HCT116 (cell line): ENCODE measurements around the gene FGF14. TPM values are rescaled to one million over a fixed set of nuclear protein-coding genes. Genes with fewer than 3 reads are reported as not detected.

Source experiments
- ATAC-seq: fragments of 200-7000 bp; cut with Tn5 transposase; 2 replicates; pipeline ENCODE4 v1.9.1; 2020; ENCODE audit warnings: mild to moderate bottlenecking, moderate library complexity
- BruUV-seq: library from RNA; stranded (reverse); fragments of 400-500 nt; replicated peaks from 2 replicates; lab custom pipeline; 2021; lab: Mats Ljungman, UMichigan
- CTCF ChIA-PET: fragments of 300-600 bp; sonication (Branson Sonifier 250); formaldehyde crosslinking; loops from one replicate; lab custom pipeline; 2021; ENCODE audit warnings: antibody characterized with exemption; lab: Charles Lee
- POLR2A ChIA-PET: fragments of 300-600, 350-600 bp; sonication (Branson Sonifier 250); formaldehyde crosslinking; loops from one replicate; lab custom pipeline; 2021; ENCODE audit warnings: antibody characterized with exemption; lab: Charles Lee
- RAD21 ChIA-PET, 2 experiments: fragments of 300-600 bp; sonication (Branson Sonifier 250); formaldehyde crosslinking; loops; one replicate each; lab custom pipeline; 2023; ENCODE audit warnings: low total read pairs in 2 of 2; ENCODE audit not compliant: uncharacterized antibody in 2 of 2, unreplicated experiment in 2 of 2, low non-redundant PET in 1 of 2; lab: Charles Lee
- DNase-seq: peaks from one replicate; pipeline ENCODE4 v3.0.0-alpha.2; 2010; ENCODE audit warnings: low read depth, low spot score
- H2AFZ ChIP-seq: fragments of 200-600 bp; shearing (Covaris generic), sonication (generic); 2 replicates; pipeline ENCODE4 v1.6.1; 2017; ENCODE audit warnings: low read depth, mixed run types, mixed read lengths, antibody characterized with exemption, low read length; ENCODE audit not compliant: poor library complexity, severe bottlenecking
- H3K27ac ChIP-seq: 2 replicates; pipeline ENCODE4 v1.5.1; 2012; ENCODE audit warnings: low read depth, low read length
- H3K27me3 ChIP-seq: fragments of 200-600 bp; sonication (generic); 2 replicates; pipeline ENCODE4 v1.6.1; 2016; ENCODE audit warnings: mixed run types, low read length, mixed read lengths; ENCODE audit not compliant: insufficient read depth
- H3K36me3 ChIP-seq, 2 experiments: fragments of 200-500 bp in 1 of 2; fragments of 200-600 bp in 1 of 2; sonication (Bioruptor generic) in 1 of 2; sonication (generic) in 1 of 2; 2 replicates each; pipeline versions ENCODE4 v1.5.1 to v1.6.1; 2014 to 2016; ENCODE audit warnings: low read length in 2 of 2, inconsistent platforms in 1 of 2, mixed read lengths in 1 of 2, mixed run types in 1 of 2; ENCODE audit not compliant: insufficient read depth in 2 of 2, control insufficient read depth in 1 of 2
- H3K4me1 ChIP-seq, 2 experiments: fragments of 200-600 bp in 1 of 2; sonication (generic) in 1 of 2; 2 replicates each; pipeline versions ENCODE4 v1.5.1 to v1.6.1; 2012 to 2017; ENCODE audit warnings: low read length in 2 of 2, inconsistent platforms in 1 of 2, mild to moderate bottlenecking in 1 of 2, mixed read lengths in 1 of 2, mixed run types in 1 of 2, moderate library complexity in 1 of 2; ENCODE audit not compliant: insufficient read depth in 2 of 2, control insufficient read depth in 1 of 2
- H3K4me2 ChIP-seq: fragments of 200-600 bp; sonication (generic); 2 replicates; pipeline ENCODE4 v1.6.1; 2017; ENCODE audit warnings: mixed run types, low read length, mixed read lengths
- H3K4me3 ChIP-seq, 2 experiments: fragments of 200-600 bp in 1 of 2; sonication (generic) in 1 of 2; replicated peaks in 1 of 2; 2 replicates each; pipeline ENCODE4 v1.5.1; 2011 to 2016; ENCODE audit warnings: low read length in 2 of 2, control low read depth in 1 of 2, low read depth in 1 of 2, mild to moderate bottlenecking in 1 of 2, mixed read lengths in 1 of 2, mixed run types in 1 of 2
- H3K79me2 ChIP-seq: fragments of 200-600 bp; sonication (generic); 2 replicates; pipeline ENCODE4 v1.6.1; 2017; ENCODE audit warnings: mild to moderate bottlenecking, mixed run types, low read length, moderate library complexity, mixed read lengths; ENCODE audit not compliant: insufficient read depth
- H3K9ac ChIP-seq: fragments of 200-600 bp; sonication (generic); 2 replicates; pipeline ENCODE4 v1.6.1; 2016; ENCODE audit warnings: low read length, mixed read lengths
- H3K9me2 ChIP-seq: fragments of 200-600 bp; sonication (generic), shearing (Covaris generic); 2 replicates; pipeline ENCODE4 v1.6.1; 2017; ENCODE audit warnings: mixed run types, mild to moderate bottlenecking, moderate library complexity; ENCODE audit not compliant: insufficient read depth
- H3K9me3 ChIP-seq, 2 experiments: fragments of 200-500 bp in 1 of 2; fragments of 200-600 bp in 1 of 2; sonication (Bioruptor generic) in 1 of 2; sonication (generic) in 1 of 2; 2 replicates each; pipeline ENCODE4 v1.6.1; 2014 to 2017; ENCODE audit warnings: low read length in 2 of 2, mixed read lengths in 2 of 2, inconsistent platforms in 1 of 2, low read depth in 1 of 2, mild to moderate bottlenecking in 1 of 2, mixed run types in 1 of 2, moderate library complexity in 1 of 2; ENCODE audit not compliant: control insufficient read depth in 1 of 2, insufficient read depth in 1 of 2
- H4K20me1 ChIP-seq: fragments of 200-600 bp; sonication (generic), shearing (Covaris generic); 2 replicates; pipeline ENCODE4 v1.6.1; 2017; ENCODE audit warnings: mixed run types, mild to moderate bottlenecking, moderate library complexity; ENCODE audit not compliant: insufficient read depth
- CBX3 ChIP-seq: IDR thresholded peaks from 2 replicates; pipeline ENCODE4 v1.6.1; 2012; ENCODE audit warnings: low read depth
- ELF1 ChIP-seq: IDR thresholded peaks from 2 replicates; pipeline ENCODE4 v1.6.1; 2012; ENCODE audit warnings: low read depth, borderline replicate concordance
- EZH2phosphoT487 ChIP-seq: fragments of 200-600 bp; IDR thresholded peaks from 2 replicates; pipeline ENCODE4 v1.6.1; 2018; ENCODE audit warnings: antibody characterized with exemption, borderline replicate concordance
- JUND ChIP-seq: IDR thresholded peaks from 2 replicates; pipeline ENCODE4 v1.6.1; 2012
- POLR2A ChIP-seq: IDR thresholded peaks from 2 replicates; pipeline ENCODE4 v1.7.0; 2011; ENCODE audit warnings: borderline replicate concordance; ENCODE audit not compliant: insufficient read depth, insufficient read length; ENCODE audit errors: extremely low read depth
- RAD21 ChIP-seq: IDR thresholded peaks from 2 replicates; pipeline ENCODE4 v1.6.1; 2012; ENCODE audit warnings: low read depth, mild to moderate bottlenecking
- SIN3A ChIP-seq: IDR thresholded peaks from 2 replicates; pipeline ENCODE4 v1.6.1; 2012; ENCODE audit warnings: low read depth
- SP1 ChIP-seq: IDR thresholded peaks from 2 replicates; pipeline ENCODE4 v1.6.1; 2012; ENCODE audit warnings: low read depth
- TCF7L2 ChIP-seq: IDR thresholded peaks from 2 replicates; pipeline ENCODE4 v1.7.0; 2011; ENCODE audit warnings: borderline replicate concordance, inconsistent platforms; ENCODE audit not compliant: insufficient read depth, insufficient read length; ENCODE audit errors: extremely low read depth
- YY1 ChIP-seq: IDR thresholded peaks from 2 replicates; pipeline ENCODE4 v1.6.1; 2011; ENCODE audit warnings: low read length, low read depth, moderate library complexity, mild to moderate bottlenecking; ENCODE audit not compliant: insufficient replicate concordance; ENCODE audit errors: extremely low read depth
- ZNF274 ChIP-seq: fragments of 200-500 bp; sonication (Bioruptor generic); IDR thresholded peaks from 2 replicates; pipeline ENCODE4 v1.6.1; 2014; ENCODE audit warnings: mild to moderate bottlenecking, low read depth, low read length, inconsistent platforms
- intact Hi-C: fragments of 100-400 bp; cut with micrococcal nuclease; formaldehyde crosslinking; loops from 2 replicates; pipeline ENCODE4 v1.10.0; 2022
- total RNA-seq: library from RNA; stranded (reverse); gene quantifications from one replicate; pipeline ENCODE4 v1.2.1, GENCODE V29; 2021; ENCODE audit not compliant: unreplicated experiment
- TF ChIP-seq, protein P1 (sequence below): IDR thresholded peaks from 2 replicates; pipeline ENCODE4 v1.6.1; 2012; ENCODE audit warnings: low read depth
- TF ChIP-seq, protein P2 (sequence below): IDR thresholded peaks from 2 replicates; pipeline ENCODE4 v1.6.1; 2012
- TF ChIP-seq, protein P3 (sequence below): IDR thresholded peaks from 2 replicates; pipeline ENCODE4 v1.6.1; 2011; ENCODE audit warnings: mild to moderate bottlenecking, low read length, moderate library complexity; ENCODE audit not compliant: insufficient replicate concordance; ENCODE audit errors: extremely low read depth

FGF14 gene
- total RNA-seq, 1 experiment from 2014 or later: not detected

DNA sequence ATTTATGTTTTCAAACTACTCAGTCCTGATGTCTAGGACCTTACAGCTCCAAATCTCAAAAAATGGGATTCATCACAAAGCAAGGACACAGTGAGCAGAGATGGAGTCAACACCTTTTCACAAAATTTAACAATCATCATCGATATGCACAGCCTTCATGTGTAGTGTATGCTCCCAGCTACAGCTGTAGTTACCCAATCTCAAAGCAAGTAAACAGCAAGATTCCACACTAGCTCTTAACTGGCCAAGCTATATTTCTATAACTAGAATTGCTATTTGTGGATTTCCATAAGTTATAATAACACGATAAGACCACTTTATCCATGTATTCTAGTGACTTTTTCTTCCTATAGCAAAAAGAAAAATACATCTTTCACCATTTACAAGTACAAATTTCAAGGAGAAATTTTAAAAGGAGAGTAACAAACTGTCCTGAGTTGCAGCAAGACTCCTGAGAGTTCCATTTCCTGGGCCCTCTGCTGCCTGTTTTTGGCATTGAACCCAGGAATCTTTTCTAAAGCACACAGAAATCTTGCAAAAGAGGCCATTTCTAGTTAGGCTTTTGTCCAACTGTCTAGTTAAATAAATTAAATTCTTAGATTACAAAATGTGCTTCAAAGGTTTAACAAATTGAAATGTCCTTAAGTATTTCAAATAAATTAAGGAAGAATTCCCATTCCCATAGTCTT, 460.6 kb downstream of the FGF14 start:
- TF ChIP-seq TCF7L2: no peak
- TF ChIP-seq YY1: no peak
- no peak for TF ChIP-seq ZNF274
- no peak for TF ChIP-seq CBX3
- no peak for TF ChIP-seq RAD21
- no peak for TF ChIP-seq JUND
- no peak for TF ChIP-seq POLR2A
- no peak for TF ChIP-seq SP1
- no peak overlapping the region for H3K4me3 ChIP-seq

DNA sequence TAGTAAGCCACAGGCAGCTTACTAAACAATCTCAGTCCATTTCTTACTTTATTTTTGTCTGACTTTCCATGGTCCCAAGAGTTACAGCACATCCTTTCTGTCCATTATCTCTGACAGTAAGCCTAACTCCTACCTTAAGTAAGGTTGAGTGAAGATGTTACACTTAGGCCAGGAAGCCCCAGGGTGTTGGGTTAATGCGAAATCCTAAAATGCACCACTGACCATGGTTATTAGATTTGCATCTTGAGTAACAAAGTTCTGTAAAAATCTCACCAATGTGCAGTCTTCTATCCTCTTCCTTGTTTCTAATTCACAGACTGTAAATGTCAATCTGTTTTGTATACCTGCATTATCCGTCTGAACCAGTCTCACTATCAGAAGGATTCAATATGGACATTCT, 462.5 kb downstream of the FGF14 start:
- ChIA-PET CTCF (interaction anchor here (1.2 kb wide), 1 partner anchor 154 kb away, joined by 4 read pairs; no protein-coding TSS in a partner anchor), POLR2A (no interaction called here), RAD21 (no interaction called here)
- Histone ChIP-seq H3K4me1 (no peaks in the 10 kb centered on the region), H4K20me1 (no peaks in the 10 kb centered on the region), H3K9me3 (peaks cover 0 to 6% of the 10 kb centered on the region in 2 experiments; a peak in 1 of 4 replicates), H3K79me2 (no peaks in the 10 kb centered on the region), H3K4me3 (no peak overlapping the region), H2AFZ (no peak overlapping the region), H3K9ac (no peak overlapping the region), H3K4me2 (no peak overlapping the region), H3K9me2 (no peaks in the 10 kb centered on the region), H3K36me3 (no peaks in the 10 kb centered on the region), H3K27me3 (no peaks in the 10 kb centered on the region), H3K27ac (no peak overlapping the region)
- intact Hi-C loops: no loop called here
- ATAC-seq: no peak
- BruUV-seq: no TSS peak
- DNase-seq: no peak
- TF ChIP-seq RAD21 (no peak), EZH2phosphoT487 (no peak), POLR2A (no peak), SIN3A (no peak), JUND (no peak), ELF1 (no peak)
- TF ChIP-seq, protein P1, sequence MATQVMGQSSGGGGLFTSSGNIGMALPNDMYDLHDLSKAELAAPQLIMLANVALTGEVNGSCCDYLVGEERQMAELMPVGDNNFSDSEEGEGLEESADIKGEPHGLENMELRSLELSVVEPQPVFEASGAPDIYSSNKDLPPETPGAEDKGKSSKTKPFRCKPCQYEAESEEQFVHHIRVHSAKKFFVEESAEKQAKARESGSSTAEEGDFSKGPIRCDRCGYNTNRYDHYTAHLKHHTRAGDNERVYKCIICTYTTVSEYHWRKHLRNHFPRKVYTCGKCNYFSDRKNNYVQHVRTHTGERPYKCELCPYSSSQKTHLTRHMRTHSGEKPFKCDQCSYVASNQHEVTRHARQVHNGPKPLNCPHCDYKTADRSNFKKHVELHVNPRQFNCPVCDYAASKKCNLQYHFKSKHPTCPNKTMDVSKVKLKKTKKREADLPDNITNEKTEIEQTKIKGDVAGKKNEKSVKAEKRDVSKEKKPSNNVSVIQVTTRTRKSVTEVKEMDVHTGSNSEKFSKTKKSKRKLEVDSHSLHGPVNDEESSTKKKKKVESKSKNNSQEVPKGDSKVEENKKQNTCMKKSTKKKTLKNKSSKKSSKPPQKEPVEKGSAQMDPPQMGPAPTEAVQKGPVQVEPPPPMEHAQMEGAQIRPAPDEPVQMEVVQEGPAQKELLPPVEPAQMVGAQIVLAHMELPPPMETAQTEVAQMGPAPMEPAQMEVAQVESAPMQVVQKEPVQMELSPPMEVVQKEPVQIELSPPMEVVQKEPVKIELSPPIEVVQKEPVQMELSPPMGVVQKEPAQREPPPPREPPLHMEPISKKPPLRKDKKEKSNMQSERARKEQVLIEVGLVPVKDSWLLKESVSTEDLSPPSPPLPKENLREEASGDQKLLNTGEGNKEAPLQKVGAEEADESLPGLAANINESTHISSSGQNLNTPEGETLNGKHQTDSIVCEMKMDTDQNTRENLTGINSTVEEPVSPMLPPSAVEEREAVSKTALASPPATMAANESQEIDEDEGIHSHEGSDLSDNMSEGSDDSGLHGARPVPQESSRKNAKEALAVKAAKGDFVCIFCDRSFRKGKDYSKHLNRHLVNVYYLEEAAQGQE: no peak
- TF ChIP-seq, protein P2, sequence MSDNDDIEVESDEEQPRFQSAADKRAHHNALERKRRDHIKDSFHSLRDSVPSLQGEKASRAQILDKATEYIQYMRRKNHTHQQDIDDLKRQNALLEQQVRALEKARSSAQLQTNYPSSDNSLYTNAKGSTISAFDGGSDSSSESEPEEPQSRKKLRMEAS: no peak
- TF ChIP-seq, protein P3, sequence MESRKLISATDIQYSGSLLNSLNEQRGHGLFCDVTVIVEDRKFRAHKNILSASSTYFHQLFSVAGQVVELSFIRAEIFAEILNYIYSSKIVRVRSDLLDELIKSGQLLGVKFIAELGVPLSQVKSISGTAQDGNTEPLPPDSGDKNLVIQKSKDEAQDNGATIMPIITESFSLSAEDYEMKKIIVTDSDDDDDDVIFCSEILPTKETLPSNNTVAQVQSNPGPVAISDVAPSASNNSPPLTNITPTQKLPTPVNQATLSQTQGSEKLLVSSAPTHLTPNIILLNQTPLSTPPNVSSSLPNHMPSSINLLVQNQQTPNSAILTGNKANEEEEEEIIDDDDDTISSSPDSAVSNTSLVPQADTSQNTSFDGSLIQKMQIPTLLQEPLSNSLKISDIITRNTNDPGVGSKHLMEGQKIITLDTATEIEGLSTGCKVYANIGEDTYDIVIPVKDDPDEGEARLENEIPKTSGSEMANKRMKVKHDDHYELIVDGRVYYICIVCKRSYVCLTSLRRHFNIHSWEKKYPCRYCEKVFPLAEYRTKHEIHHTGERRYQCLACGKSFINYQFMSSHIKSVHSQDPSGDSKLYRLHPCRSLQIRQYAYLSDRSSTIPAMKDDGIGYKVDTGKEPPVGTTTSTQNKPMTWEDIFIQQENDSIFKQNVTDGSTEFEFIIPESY: no peak

More for the DNA sequence above, 460.6 kb downstream of the FGF14 start:
- H3K4me2 ChIP-seq: no peak overlapping the region
- no peaks in the 10 kb centered on the region for H3K79me2 ChIP-seq
- H4K20me1 ChIP-seq: no peaks in the 10 kb centered on the region
- no peaks in the 10 kb centered on the region for H3K4me1 ChIP-seq
- no peak overlapping the region for H2AFZ ChIP-seq
- peaks cover 0 to 6% of the 10 kb centered on the region in 2 experiments; a peak in 1 of 4 replicates for H3K9me3 ChIP-seq
- H3K36me3 ChIP-seq: no peaks in the 10 kb centered on the region
- H3K9me2 ChIP-seq: no peaks in the 10 kb centered on the region
- RAD21 ChIA-PET: no interaction called here
- POLR2A ChIA-PET: no interaction called here
- H3K27me3 ChIP-seq: no peaks in the 10 kb centered on the region
- intact Hi-C loops: loop anchor here (2.0 kb wide), 1 partner anchor 796 kb away; no protein-coding TSS in a partner anchor
- H3K9ac ChIP-seq: no peak overlapping the region
- H3K27ac ChIP-seq: no peak overlapping the region
- CTCF ChIA-PET: interaction anchor here (0.9 to 1.1 kb wide), 4 partner anchors 154 to 797 kb away, joined by 4 to 14 read pairs (median 8); no protein-coding TSS in a partner anchor
- no TSS peak for BruUV-seq
- ATAC-seq: no peak
- DNase-seq: no peak
